Peyer's patch (tissue), 4 donors: ENCODE data around the gene BNIP1.

Experiments
- POLR2A ChIP-seq, 2 donors: fragments of 450-650 bp; IDR thresholded peaks; one replicate each; pipeline ENCODE4 v1.5.1; 2017; ENCODE audit warnings: antibody characterized with exemption in 2 of 2, mild to moderate bottlenecking in 2 of 2, moderate library complexity in 2 of 2
- TF ChIP-seq, protein P1 (sequence below), 6 experiments: fragments of 450-650 bp in 4 of 6; fragments of 200-600 bp in 2 of 6; sonication (generic) in 1 of 6; IDR thresholded peaks; one replicate each; pipeline ENCODE4 v1.5.1; 2017 to 2019; ENCODE audit warnings: antibody characterized with exemption in 6 of 6, mild to moderate bottlenecking in 3 of 6, moderate library complexity in 1 of 6

DNA sequence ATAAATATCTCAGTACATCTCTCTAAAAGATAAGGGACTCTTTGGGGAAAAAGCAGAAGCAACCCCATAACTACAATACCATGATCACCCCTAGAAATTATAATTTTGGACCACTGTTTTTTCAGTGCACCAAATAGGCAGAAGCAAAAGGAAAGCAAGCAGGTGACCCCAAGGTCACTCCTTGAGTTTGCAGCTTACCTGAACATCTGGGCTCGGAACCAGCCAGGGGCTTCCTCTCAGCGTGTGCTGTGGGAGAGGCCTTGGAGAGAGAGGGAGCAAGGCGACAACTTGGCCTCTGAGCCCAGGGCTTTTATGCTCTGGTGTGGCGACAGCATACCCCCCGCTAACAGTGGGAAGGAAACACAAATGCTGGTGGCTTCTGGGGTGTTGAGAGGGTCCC lies 16.8 kb downstream of the BNIP1 start:
- TF ChIP-seq, protein P1, sequence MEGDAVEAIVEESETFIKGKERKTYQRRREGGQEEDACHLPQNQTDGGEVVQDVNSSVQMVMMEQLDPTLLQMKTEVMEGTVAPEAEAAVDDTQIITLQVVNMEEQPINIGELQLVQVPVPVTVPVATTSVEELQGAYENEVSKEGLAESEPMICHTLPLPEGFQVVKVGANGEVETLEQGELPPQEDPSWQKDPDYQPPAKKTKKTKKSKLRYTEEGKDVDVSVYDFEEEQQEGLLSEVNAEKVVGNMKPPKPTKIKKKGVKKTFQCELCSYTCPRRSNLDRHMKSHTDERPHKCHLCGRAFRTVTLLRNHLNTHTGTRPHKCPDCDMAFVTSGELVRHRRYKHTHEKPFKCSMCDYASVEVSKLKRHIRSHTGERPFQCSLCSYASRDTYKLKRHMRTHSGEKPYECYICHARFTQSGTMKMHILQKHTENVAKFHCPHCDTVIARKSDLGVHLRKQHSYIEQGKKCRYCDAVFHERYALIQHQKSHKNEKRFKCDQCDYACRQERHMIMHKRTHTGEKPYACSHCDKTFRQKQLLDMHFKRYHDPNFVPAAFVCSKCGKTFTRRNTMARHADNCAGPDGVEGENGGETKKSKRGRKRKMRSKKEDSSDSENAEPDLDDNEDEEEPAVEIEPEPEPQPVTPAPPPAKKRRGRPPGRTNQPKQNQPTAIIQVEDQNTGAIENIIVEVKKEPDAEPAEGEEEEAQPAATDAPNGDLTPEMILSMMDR (IDR thresholded peaks at IDR 0.05): no peak
- TF ChIP-seq POLR2A (IDR thresholded peaks at IDR 0.05): no peak
